Endometrial microvascular endothelial cells (primary cell): ENCODE results near the gene ZNRF1. TPM values are rescaled to one million over a fixed set of nuclear protein-coding genes. Genes with fewer than 3 reads are reported as not detected.

Experiments
- in situ Hi-C: cut with HindIII; loops from 2 replicates; pipeline ENCODE4 v1.10.0; 2017; ENCODE audit warnings: low sequenced_read_pairs, low pct_unique_long_range_greater_than_20kb; ENCODE audit errors: inconsistent ontology term
- total RNA-seq: library from RNA; depleted of rRNA; stranded (reverse); fragments of >200 nt; gene quantifications from one replicate; pipeline ENCODE4 v1.2.3, GENCODE V29; 2015; ENCODE audit errors: inconsistent ontology term

ZNRF1 gene
- total RNA-seq, 1 donor from 2014 or later: 16.5 TPM

- in situ Hi-C loops: no loop called here
These were observed 49.2 kb downstream of the ZNRF1 start for GRCh38 chr16:75048054-75048453.

- in situ Hi-C loops: no loop called here
These were observed 49.7 kb downstream of the ZNRF1 start for GRCh38 chr16:75048530-75048929.

GRCh38 chr16:75052481-75053202 lies 53.8 kb downstream of the ZNRF1 start:
- in situ Hi-C loops: no loop called here

GRCh38 chr16:75053791-75054555 lies 55.1 kb downstream of the ZNRF1 start:
- in situ Hi-C loops: no loop called here

- in situ Hi-C loops: no loop called here
These were observed 55.7 kb downstream of the ZNRF1 start for GRCh38 chr16:75054556-75054947.

GRCh38 chr16:75058806-75059205 lies 60.0 kb downstream of the ZNRF1 start:
- in situ Hi-C loops: no loop called here

GRCh38 chr16:75059411-75059810 lies 60.6 kb downstream of the ZNRF1 start:
- in situ Hi-C loops: no loop called here

GRCh38 chr16:75060723-75061122 lies 61.9 kb downstream of the ZNRF1 start:
- in situ Hi-C loops: no loop called here

GRCh38 chr16:75061669-75062068 lies 62.8 kb downstream of the ZNRF1 start:
- in situ Hi-C loops: no loop called here

- in situ Hi-C loops: no loop called here
These were observed 63.5 kb downstream of the ZNRF1 start for GRCh38 chr16:75062135-75062975.

GRCh38 chr16:75062976-75063346 lies 64.1 kb downstream of the ZNRF1 start:
- in situ Hi-C loops: no loop called here

GRCh38 chr16:75063549-75064088 lies 64.8 kb downstream of the ZNRF1 start:
- in situ Hi-C loops: no loop called here

- in situ Hi-C loops: no loop called here
These were observed 65.8 kb downstream of the ZNRF1 start for GRCh38 chr16:75064403-75065148.

- in situ Hi-C loops: no loop called here
These were observed 66.3 kb downstream of the ZNRF1 start for GRCh38 chr16:75065149-75065505.

- in situ Hi-C loops: no loop called here
These were observed 66.8 kb downstream of the ZNRF1 start for GRCh38 chr16:75065521-75066149.

- in situ Hi-C loops: no loop called here
These were observed 68.1 kb downstream of the ZNRF1 start for GRCh38 chr16:75066861-75067447.

- in situ Hi-C loops: no loop called here
These were observed 69.5 kb downstream of the ZNRF1 start for GRCh38 chr16:75068085-75069031.
